COLO829 (cell line): ENCODE results near the gene HNRNPL.
"Not testable (repeated sequence)": the region's sequence is repeated elsewhere in the genome, so short reads cannot be mapped to it uniquely, and the experiment has no call there.

Experiments used
- DNase-seq: peaks from one replicate; pipeline ENCODE4 v3.0.0; 2012; ENCODE audit warnings: low spot score

Gene HNRNPL

DNA sequence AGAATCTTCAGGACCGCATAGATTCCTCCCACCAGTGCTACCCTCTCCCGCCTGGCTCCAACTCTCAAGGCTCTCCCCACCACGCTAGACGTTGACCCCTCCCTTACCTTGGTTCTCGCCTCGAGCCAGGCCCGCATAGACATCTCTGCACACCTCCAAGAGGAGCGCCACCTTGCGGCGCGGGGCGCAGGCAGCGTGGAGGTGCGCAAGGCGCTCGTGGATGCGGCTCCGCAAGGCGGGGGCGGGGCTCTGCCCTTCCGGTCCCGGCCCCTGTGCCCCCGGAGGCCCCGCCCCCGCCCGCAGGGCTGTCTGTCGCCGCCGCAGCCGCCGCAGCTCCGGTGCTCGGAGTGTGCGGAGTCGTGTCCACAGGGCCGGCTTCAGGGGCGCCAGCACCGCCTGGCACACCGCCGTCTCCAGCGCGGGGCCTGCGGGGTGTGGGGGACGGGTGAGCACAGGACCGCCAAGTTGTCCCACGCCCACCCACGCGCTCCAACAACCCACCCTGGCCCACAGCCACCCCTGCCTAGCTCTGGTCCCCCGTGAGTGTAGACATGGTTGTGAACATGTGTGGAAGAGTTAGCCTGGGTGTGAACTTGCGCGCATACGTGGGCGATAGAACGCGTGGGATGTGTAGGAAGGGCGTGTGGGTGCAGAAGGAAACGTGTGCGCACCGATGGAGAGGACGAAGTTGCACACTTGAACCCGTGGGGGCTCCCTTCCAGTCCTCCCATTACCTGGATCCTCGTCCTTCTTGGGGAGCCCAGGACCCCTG is 20.2 kb upstream of the HNRNPL start:
- DNase-seq: peak; percentile 55

DNA sequence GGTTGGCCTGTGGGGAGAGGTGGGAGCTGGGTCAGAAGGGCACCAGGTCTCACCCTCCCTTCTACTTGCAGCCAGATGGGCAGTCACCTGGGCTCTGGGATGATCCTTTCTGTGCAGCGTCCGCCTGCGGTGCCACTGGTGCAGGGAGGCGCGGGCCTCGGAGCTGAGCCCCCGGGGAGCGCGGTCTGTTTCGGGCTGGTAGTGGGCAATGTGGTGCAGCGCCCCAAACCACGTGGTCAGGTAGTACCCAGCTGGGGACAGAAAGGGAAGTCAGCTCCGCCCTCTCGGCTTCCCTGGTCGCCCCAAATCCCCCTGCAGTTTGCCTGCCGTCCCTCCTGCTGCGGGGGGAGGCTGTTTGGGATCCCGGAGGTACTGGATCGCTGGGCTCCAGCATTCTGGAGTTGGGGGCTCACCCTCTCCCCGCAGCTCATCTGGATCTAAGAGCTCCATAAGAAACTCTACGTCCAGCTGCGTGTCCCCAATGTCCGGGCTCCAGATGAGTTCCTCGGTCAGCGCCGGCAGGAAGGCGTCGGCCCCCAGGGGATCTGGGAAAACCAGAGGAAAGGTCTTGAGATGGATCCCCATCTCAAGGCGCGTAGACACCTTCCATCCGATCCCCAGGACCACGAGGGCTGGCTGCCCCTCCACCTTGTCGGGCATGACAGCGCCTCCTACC is 19.5 kb upstream of the HNRNPL start:
- no peak for DNase-seq

DNA sequence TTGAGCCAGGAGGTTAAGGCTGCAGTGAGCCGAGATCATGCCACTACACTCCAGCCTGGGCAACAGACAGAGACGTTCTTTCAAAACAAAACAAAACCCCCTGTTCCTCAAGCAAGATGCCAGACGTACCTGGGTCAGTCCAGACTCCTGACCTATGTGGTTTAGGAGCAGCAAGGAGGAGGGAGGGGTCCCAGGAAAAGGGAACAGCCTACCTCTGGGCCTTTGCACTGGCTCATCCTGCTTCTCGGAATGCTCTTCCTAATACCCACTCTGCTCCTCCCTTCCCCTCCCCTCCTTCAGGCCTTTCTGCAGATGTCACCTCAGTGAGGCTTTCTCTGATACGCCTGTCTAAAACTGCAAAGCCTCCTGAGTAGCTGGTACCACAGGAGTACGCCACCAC is 18.8 kb upstream of the HNRNPL start:
- DNase-seq: no peak

DNA sequence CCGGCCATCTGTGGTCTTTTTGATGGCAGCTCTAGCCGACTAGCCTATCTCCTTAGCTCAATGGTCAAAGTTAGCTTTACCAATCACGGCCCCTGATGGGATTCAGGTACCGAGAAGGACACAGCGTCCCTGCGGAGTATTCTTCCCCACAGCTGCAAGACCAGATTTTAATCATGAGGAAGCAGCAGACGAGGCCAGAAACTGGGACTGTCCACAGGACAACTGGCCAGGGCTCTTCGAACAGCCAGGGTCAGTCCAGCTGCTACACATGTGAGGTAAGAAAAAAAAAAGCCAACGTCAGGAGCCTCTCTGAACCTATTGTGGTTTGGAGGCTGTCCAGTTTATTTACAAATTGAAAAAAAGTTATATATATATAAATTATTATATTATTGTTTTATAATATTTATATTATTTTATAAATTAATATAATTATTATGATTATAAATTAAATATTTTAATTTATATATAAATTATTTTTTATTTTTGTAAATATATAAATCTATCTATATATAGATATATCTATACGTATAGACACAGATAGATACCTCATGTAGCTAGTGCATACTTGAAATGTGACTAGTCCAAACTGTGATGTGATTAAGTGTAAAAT is 17.5 kb upstream of the HNRNPL start:
- DNase-seq: no peak

DNA sequence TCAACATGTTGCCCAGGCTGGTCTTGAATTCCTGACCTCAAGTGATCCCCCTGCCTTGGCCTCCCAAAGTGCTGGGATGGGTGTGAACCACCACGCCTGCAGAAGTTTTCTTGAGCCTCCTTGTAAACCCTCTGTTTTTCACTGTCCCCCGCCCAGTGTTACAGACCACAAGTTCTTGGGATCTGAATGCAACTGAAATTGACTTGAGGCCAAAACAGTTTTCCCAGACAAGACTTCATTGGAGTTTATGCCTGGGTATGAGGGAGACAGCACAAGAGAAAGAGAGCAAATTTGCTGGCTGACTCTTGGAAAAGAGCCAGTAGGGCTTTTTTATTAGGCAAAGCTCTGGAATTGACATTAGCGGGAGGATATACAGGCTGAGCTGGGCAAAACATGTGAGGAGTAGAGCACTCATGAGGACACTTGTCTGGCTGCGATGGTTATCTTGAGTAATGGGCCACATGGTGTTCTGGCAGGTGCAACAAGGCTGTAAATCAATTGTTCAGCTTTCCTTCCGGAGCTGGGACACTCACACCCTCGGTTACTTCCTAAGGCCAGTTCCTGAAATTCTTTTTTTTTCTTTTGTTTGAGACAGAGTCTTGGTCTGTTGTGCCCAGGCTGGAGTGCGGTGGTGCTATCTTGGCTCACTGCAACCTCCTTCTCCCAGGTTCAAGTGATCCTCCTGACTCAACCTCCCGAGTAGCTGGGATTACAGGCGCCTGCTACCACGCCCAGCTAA is 12.7 kb upstream of the HNRNPL start:
- no peak for DNase-seq

DNA sequence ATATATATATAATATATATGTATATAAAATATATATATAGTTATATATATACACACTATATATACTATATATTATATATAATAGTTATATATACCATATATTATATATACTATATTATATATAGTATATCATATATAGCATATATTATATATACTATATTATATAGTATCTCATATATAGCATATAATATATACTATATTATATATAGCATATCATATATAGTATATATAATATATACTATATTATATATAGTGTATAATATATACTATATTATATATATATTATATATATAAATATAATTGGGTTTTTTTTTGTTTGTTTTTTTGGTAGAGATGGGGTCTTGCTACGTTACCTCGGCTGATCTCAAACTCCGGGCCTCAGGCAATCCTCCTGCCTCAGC is 11.6 kb upstream of the HNRNPL start:
- DNase-seq: no peak

DNA sequence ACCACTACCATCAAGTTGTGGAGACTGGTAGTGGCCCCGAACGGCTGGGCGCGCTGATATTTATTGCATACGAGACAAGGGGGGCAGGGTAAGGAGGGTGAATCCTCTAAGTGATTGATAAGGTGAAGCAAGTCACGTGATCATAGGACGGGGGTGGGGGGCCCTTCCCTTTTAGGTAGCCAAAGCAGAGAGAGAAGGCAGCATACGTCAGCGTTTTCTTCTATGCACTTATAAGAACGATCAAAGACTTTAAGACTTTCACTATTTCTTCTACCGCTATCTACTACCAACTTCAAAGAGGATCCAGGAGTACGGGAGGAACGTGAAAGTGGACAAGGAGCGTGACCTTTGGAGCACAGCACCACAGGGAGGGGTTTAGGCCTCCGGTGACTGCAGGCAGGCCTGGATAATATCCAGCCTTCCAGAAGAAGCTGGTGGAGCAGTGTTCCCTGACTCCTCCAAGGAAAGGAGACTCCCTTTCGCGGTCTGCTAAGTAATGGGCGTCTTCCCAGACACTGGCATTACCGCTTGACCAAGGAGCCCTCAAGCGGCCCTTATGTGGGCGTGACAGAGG is 9.9 kb upstream of the HNRNPL start:
- DNase-seq: not testable (repeated sequence)

DNA sequence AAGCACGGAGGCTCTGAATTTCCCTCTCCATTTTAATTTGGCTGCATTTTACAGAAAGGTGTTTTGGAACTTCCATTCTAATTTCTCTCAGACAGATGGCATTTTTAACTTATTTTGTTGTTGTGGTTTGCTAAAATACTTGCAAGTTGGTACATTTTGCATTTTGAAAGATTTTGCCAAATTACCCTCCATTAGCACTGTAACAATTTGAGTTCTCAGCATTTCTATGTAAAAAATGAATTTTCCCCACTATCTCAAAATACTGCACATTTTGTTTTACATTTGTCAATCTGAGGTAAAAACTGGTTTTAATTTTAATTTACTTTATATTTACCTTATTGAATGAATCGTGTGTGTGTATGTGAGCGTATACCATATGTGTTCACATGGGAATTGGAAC is 7.0 kb upstream of the HNRNPL start:
- no peak for DNase-seq

DNA sequence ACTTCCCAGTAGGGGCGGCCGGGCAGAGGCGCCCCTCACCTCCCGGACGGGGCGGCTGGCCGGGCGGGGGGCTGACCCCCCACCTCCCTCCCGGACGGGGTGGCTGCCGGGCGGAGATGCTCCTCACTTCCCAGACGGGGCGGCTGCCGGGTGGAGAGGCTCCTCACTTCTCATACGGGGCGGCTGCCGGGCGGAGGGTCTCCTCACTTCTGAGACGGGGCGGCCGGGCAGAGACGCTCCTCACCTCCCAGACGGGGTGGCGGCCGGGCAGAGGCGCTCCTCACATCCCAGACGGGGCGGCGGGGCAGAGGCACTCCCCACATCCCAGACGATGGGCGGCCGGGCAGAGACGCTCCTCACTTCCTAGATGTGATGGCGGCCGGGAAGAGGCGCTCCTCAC is 6.0 kb upstream of the HNRNPL start:
- not testable (repeated sequence) for DNase-seq

DNA sequence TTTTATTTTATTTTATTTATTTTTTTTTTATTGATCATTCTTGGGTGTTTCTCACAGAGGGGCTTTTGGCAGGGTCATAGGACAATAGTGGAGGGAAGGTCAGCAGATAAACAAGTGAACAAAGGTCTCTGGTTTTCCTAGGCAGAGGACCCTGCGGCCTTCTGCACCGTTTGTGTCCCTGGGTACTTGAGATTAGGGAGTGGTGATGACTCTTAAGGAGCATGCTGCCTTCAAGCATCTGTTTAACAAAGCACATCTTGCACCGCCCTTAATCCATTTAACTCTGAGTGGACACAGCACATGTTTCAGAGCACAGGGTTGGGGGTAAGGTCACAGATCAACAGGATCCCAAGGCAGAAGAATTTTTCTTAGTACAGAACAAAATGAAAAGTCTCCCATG is 5.2 kb upstream of the HNRNPL start:
- not testable (repeated sequence) for DNase-seq

DNA sequence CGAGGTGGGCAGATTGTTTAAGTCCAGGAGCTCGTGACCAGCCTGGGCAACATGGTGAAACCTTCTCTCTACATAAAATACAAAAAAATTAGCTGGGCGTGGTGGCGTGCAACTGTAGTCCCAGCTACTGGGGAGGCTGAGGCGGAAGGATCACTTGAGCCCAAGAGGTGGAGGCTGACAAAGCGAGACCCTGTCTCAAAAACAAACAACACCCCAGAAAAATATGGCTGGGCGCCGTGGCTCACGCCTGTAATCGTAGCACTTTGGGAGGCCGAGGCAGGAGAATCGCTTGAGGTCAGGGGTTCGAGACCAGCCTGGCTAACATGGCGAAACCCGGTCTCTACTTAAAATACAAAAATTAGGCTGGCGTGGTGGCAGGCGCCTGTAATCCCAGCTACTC is 3.4 kb upstream of the HNRNPL start:
- no peak for DNase-seq

DNA sequence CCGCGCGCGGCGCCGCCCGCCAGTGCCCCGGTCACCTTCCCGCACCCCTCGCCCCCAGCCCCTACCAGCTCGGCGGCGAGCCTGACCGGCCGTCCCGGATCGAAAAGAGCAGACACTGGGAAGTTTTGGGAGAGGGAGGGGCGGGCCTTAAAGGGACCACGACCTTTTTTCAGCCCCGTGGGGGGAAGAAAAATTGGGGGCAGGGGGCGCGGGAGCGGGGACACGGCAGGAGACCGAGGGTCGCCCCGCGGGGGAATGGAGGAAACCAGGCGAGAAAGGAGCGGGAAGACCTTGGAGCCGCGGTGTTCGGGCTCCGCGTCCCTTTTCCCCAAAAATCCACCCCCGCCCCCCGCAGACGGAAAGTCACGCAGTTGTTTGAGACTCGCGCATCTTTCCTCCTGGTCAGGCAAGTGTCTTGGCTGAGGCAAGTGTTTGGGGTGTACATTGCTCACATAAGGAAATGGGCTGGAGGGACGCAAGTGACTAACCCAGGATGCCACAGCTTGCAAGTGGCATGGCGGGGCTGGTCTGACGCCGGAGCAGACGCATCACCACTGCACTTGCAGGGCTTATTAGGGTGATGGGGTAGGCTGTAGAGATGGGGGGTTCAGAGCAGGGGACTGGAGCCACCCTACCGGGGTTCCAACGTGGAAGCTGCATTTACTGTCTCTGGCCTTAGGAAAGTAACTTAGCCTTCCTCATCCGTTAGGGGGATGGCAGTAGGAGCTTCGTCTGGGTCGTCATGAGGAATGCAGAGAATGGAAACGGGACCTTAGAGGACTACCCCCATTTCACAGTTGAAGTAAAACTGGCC is 2.7 kb upstream of the HNRNPL start:
- no peak for DNase-seq

DNA sequence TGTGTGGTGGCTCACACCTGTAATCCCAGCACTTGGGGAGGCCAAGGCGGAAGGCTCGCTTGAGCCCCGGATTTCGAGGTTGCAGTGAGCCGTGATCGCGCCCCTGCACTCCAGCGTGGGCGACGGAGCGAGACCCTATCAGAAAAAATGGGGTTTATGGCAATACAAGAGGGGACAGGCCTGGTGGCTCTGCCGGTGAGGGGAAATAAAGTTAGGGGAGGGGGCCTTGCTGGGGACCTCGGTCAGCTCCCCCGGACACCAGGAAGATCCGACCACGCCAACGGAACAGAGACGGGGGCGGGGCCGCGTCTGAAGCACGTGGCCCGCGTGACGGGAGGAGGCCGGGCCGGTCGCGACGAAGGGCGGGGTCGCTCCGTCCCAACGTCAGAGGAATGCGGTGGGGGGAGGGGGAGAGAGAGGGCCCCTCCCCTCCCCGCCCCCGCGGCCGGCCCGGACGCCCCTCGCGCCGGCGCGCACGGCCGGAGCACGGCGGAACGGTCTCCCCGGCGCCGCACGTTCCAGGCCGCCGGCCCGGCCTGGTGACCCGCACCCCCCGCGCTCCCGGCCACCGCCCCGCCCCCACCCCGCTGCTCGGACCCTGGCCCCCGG is 1.9 kb upstream of the HNRNPL start:
- peak; percentile 85 for DNase-seq

DNA sequence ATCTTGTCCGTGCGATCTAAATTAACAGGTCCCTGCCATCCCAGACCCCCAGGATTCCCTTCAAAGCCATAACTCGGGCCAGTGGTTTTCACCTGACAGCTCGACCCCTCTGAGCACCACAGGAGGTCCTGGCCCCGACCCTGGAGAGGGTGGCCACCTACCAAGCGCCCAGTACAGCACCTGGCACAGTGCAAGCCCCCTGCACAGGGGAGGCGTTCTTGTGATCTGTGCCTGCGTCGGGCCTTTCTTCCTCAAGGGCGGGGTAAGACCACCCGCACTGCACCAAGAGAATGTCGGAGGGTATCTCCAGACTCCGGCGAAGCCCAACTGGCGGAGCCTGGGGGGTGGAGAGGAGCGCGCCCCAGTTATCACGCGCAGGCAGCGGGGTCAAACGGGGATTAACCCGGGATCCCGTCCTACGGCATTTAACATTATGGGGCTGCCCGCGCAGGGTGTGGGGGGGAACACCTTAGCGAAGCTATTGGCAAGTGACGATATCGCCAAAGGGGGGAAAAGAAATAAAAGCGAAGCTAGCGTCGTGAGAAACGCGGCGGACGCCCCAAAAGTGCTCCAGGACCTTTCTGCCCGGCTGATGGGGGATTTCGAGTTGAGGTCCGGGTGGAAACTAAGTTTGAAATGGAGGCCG is 1.3 kb upstream of the HNRNPL start:
- no peak for DNase-seq

DNA sequence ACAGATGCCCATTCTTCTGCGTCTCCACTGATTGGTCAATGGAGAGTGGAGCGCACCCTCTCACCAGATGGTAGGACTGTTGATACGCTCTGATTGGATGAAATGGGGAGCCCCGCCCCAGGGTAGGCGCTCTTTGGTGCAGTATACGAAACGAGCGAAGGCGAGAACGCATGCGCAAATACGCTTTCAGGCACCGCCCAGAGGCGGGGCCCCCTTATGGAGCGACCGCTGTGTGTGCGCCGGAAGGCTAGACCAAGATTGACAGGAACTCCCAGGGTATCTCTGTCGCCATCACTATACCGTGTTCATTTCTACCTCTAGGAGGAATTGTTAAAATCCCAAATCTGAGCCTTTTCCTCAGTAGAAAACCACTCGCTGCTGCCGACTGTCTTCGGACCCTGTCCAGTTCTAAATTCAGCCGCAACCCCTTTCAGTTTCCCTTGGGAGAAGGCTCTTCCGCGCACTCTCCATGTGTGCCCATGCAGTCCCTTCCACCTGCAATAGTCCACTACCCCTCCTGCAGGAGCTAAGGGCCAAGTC is 720 bp upstream of the HNRNPL start:
- DNase-seq: peak; percentile 99

DNA sequence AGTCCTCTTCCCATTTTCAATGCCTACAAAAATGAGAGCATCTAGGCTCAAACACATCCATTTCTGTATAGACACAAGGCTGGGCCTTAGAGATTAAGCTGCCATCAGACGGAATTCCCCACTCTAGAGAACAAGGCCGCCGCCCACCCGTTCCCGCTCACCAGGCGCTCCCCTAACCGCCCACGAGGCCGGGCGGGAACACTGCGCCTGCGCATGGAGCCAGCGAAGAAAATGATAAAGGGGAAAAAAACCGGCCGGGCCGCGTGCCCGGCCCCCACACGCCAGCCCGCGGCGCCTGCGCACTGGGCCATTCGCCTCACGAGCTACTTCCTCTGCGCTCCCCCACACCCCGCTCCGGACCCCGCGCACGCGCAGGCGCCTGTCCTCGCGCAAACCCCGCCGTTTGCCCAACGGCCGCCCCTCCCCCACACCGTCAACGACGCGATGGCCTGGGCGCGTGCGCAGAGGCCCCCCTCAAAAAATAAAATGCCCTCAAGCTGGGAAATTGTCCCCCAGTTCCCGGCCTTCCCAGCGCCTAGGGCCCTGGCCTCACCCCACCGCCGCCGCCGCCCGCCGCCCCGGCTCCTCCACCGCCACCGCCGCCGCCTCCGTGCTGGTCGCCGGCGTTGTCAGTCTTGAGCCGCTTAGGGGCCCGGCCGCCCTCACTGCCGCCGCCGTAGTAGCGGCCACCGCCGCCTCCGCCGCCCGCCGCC is 483 bp downstream of the HNRNPL start:
- DNase-seq: peak; percentile 100

DNA sequence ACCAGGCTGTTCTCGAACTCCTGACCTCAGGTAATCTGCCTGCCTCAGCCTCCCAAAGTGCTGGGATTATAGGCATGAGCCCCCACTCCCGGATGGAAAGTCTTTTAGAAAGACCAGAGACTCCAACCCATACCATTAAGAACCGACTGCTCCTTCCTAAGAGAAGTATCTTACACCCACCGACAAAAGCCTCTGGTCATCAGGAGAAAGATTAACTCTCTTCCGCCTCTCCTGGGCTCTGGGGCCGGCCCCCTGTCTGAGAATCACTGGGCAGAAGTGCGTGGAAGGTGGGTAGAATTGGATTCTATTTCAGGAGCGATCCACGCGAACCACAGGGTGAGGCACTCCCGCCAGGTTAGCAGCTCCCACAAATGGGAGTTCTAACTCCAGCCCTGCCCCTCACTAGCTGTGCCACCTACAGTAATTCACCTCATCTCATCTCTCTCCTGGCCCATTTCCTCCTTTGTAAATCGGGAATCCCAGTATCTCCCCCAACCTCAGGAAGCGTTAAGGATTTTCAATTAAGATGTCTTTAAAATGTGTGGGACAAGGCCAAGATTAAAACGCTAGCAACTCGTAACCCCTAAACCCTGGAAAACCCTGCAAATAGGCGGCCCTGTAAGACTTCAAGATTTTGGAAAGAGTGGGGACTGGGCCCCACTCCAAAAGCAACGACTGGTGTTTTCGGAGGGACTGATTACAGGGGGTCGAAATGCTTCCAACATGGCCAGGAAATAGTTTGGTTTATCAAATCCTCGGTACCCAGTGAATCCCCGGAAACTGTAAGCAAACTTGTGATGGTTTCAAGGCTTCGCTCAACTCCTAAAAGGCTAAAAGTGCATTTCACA is 1.3 kb downstream of the HNRNPL start:
- no peak for DNase-seq

DNA sequence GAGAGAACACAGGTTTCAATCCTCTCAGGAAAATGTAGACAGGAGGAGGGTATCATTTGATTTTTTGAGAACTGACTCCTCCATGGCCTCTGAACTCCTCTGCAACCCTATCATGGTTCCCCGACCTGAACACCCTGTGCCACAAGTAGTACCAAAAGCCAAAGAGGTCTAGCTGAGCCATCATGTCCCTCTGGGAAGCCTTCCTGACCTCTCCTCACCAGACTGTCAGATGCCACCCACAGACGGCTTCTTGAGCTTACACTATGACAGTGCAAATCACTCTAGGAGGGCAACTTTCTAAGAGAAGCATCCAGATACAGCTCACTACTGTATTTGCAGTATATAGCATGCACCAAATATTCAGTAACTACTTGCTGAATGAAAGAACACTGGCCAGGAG is 3.7 kb downstream of the HNRNPL start:
- DNase-seq: no peak
